ENCODE results near the gene TBC1D7.

GRCh38 chr6:13282393-13283069 is 45.8 kb downstream of the TBC1D7 start:
- TF ChIP-seq ESRRA (CRISPR knock-in tag; IDR thresholded peaks at IDR 0.05; ENCODE audit: borderline replicate concordance): no peak
- TF ChIP-seq, protein P1, sequence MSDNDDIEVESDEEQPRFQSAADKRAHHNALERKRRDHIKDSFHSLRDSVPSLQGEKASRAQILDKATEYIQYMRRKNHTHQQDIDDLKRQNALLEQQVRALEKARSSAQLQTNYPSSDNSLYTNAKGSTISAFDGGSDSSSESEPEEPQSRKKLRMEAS (CRISPR knock-in tag; IDR thresholded peaks at IDR 0.05): no peak
- TF ChIP-seq CTCF (IDR thresholded peaks at IDR 0.05): no peak

Measured in WTC11 (cell line).